ENCODE data around the gene PLEKHA7. TPM values are rescaled to one million over a fixed set of nuclear protein-coding genes. Genes with fewer than 3 reads are reported as not detected.

PLEKHA7 gene
- total RNA-seq, 1 experiment from 2014 or later, result 57.6 TPM

- H3K9me3 Mint-ChIP-seq (ENCODE audit: unreplicated experiment), result no peaks in the 10 kb centered on the region
- POLR2A ChIA-PET, result interaction anchor here (0.6 to 1.0 kb wide), 3 partner anchors 68 to 131 kb away, joined by 4 read pairs; partner anchors contain the start of gene RPS13
Observed at GRCh38 chr11:16946477-16947282, 67.5 kb downstream of the PLEKHA7 start.

GRCh38 chr11:16945671-16946469 lies 68.3 kb downstream of the PLEKHA7 start:
- H3K27ac Mint-ChIP-seq (ENCODE audit: unreplicated experiment), result peak overlapping the region; percentile 3
- TF ChIP-seq CTCF (IDR thresholded peaks at IDR 0.05; ENCODE audit: insufficient read depth in 1 of 2, low read depth in 1 of 2, low read length in 1 of 2, severe bottlenecking in 1 of 2, unreplicated experiment in 1 of 2), result peak; percentile 87 to 97
- POLR2A ChIA-PET, result interaction anchor here (0.6 to 1.0 kb wide), 3 partner anchors 69 to 132 kb away, joined by 4 read pairs; partner anchors contain the start of gene RPS13

More at GRCh38 chr11:16946477-16947282, 67.5 kb downstream of the PLEKHA7 start:
- DNase-seq, result no peak
- Histone ChIP-seq H3K36me3 (ENCODE audit: control insufficient read depth, insufficient read depth, low read length) (no peaks in the 10 kb centered on the region), H3K9me3 (no peaks in the 10 kb centered on the region), H3K4me3 (ENCODE audit: low read depth, low read length) (no peak overlapping the region), H3K4me1 (peaks cover 9% of the 10 kb centered on the region; the same call in 1 of the 2 replicates), H3K27me3 (replicated peaks; ENCODE audit: control insufficient read depth, insufficient read depth, low read length) (no peaks in the 10 kb centered on the region)
- no peak for TF ChIP-seq CTCF (IDR thresholded peaks at IDR 0.05; ENCODE audit: insufficient read depth in 1 of 2, low read depth in 1 of 2, low read length in 1 of 2, severe bottlenecking in 1 of 2, unreplicated experiment in 1 of 2)
- Mint-ChIP-seq H3K4me3 (ENCODE audit: unreplicated experiment) (no peak overlapping the region), H3K27me3 (ENCODE audit: insufficient read depth, unreplicated experiment) (no peaks in the 10 kb centered on the region), H3K4me1 (ENCODE audit: low read depth, unreplicated experiment) (peaks cover 16% of the 10 kb centered on the region), H3K36me3 (ENCODE audit: insufficient read depth, unreplicated experiment) (no peaks in the 10 kb centered on the region), H3K27ac (ENCODE audit: unreplicated experiment) (no peak overlapping the region)
- no TSS peak for BruUV-seq (replicated peaks)
- CTCF ChIA-PET, result interaction anchor here (0.5 to 2.5 kb wide), 16 partner anchors 9 to 311 kb away, joined by 3 to 44 read pairs (median 4); partner anchors contain the start of genes PLEKHA7 and RPS13
- intact Hi-C loops (cut with micrococcal nuclease; ENCODE audit: unreplicated experiment), result loop anchor here (1.0 to 5.0 kb wide), 4 partner anchors 41 to 117 kb away; no protein-coding TSS in a partner anchor

GRCh38 chr11:16942911-16943310 lies 71.3 kb downstream of the PLEKHA7 start:
- H3K9me3 Mint-ChIP-seq (ENCODE audit: unreplicated experiment), result no peaks in the 10 kb centered on the region
- no peak for TF ChIP-seq CTCF (IDR thresholded peaks at IDR 0.05; ENCODE audit: insufficient read depth in 1 of 2, low read depth in 1 of 2, low read length in 1 of 2, severe bottlenecking in 1 of 2, unreplicated experiment in 1 of 2)
- H3K4me1 Mint-ChIP-seq (ENCODE audit: low read depth, unreplicated experiment), result peaks cover 8% of the 10 kb centered on the region
- H3K4me1 ChIP-seq, result peaks cover 9% of the 10 kb centered on the region; the same call in 1 of the 2 replicates
- ChIA-PET CTCF (interaction anchor here (0.9 kb wide), 1 partner anchor 120 kb away, joined by 4 read pairs; no protein-coding TSS in a partner anchor), POLR2A (no interaction called here)
- no peak overlapping the region for H3K4me3 Mint-ChIP-seq (ENCODE audit: unreplicated experiment)
- intact Hi-C loops (cut with micrococcal nuclease; ENCODE audit: unreplicated experiment), result no loop called here
- no peaks in the 10 kb centered on the region for H3K27me3 ChIP-seq (replicated peaks; ENCODE audit: control insufficient read depth, insufficient read depth, low read length)
- BruUV-seq (replicated peaks), result no TSS peak
- no peaks in the 10 kb centered on the region for H3K9me3 ChIP-seq
- H3K27me3 Mint-ChIP-seq (ENCODE audit: insufficient read depth, unreplicated experiment), result no peaks in the 10 kb centered on the region
- DNase-seq, result no peak
- no peaks in the 10 kb centered on the region for H3K36me3 ChIP-seq (ENCODE audit: control insufficient read depth, insufficient read depth, low read length)
- no peak overlapping the region for H3K4me3 ChIP-seq (ENCODE audit: low read depth, low read length)
- H3K36me3 Mint-ChIP-seq (ENCODE audit: insufficient read depth, unreplicated experiment), result no peaks in the 10 kb centered on the region
- no peak overlapping the region for H3K27ac Mint-ChIP-seq (ENCODE audit: unreplicated experiment)

More at GRCh38 chr11:16945671-16946469, 68.3 kb downstream of the PLEKHA7 start:
- CTCF ChIA-PET, result interaction anchor here (0.5 to 2.5 kb wide), 17 partner anchors 9 to 311 kb away, joined by 3 to 44 read pairs (median 4); partner anchors contain the start of genes PLEKHA7 and RPS13
- Histone ChIP-seq H3K9me3 (no peaks in the 10 kb centered on the region), H3K36me3 (ENCODE audit: control insufficient read depth, insufficient read depth, low read length) (no peaks in the 10 kb centered on the region), H3K4me1 (peaks cover 9% of the 10 kb centered on the region; the same call in 1 of the 2 replicates), H3K4me3 (ENCODE audit: low read depth, low read length) (no peak overlapping the region), H3K27me3 (replicated peaks; ENCODE audit: control insufficient read depth, insufficient read depth, low read length) (no peaks in the 10 kb centered on the region)
- intact Hi-C loops (cut with micrococcal nuclease; ENCODE audit: unreplicated experiment), result loop anchor here (1.0 to 5.0 kb wide), 4 partner anchors 41 to 117 kb away; no protein-coding TSS in a partner anchor
- Mint-ChIP-seq H3K9me3 (ENCODE audit: unreplicated experiment) (no peaks in the 10 kb centered on the region), H3K4me1 (ENCODE audit: low read depth, unreplicated experiment) (peaks cover 16% of the 10 kb centered on the region), H3K27me3 (ENCODE audit: insufficient read depth, unreplicated experiment) (no peaks in the 10 kb centered on the region), H3K4me3 (ENCODE audit: unreplicated experiment) (no peak overlapping the region), H3K36me3 (ENCODE audit: insufficient read depth, unreplicated experiment) (no peaks in the 10 kb centered on the region)
- DNase-seq, result peak; percentile 75 to 83
- BruUV-seq (replicated peaks), result no TSS peak

Measured in Caco-2 (cell line).